ENCODE measurements around the gene IFNGR1. TPM values are rescaled to one million over a fixed set of nuclear protein-coding genes. Genes with fewer than 3 reads are reported as not detected.

IFNGR1 gene
- total RNA-seq, 4 donors from 2014 or later = 54.7 to 97.4 (median 61.1) TPM

GRCh38 chr6:137248702-137249101, 29.5 kb upstream of the IFNGR1 start:
- Histone ChIP-seq H3K27ac (no peak overlapping the region), H3K4me1 (no peaks in the 10 kb centered on the region), H3K36me3 (no peaks in the 10 kb centered on the region), H3K27me3 (no peaks in the 10 kb centered on the region), H3K4me3 (no peak overlapping the region), H3K9me3 (no peaks in the 10 kb centered on the region)
- intact Hi-C loops (cut with DNase I; ENCODE audit: low total_unique reads) (no loop called here), in situ Hi-C loops (cut with MboI; ENCODE audit: low sequenced_read_pairs in 4 of 4) (no loop called here)
- TF ChIP-seq POLR2A (IDR thresholded peaks at IDR 0.05) (no peak), CTCF (IDR thresholded peaks at IDR 0.05 in 4 of 5, conservative IDR thresholded peaks at IDR 0.05 in 1 of 5) (no peak)
- ATAC-seq (no peak), DNase-seq (no peak)

GRCh38 chr6:137247724-137248123, 28.5 kb upstream of the IFNGR1 start:
- ATAC-seq = no peak
- no peaks in the 10 kb centered on the region for H3K36me3 ChIP-seq
- DNase-seq = no peak
- intact Hi-C loops (cut with DNase I; ENCODE audit: low total_unique reads) (no loop called here), in situ Hi-C loops (cut with MboI; ENCODE audit: low sequenced_read_pairs in 4 of 4) (no loop called here)
- no peaks in the 10 kb centered on the region for H3K27me3 ChIP-seq
- no peaks in the 10 kb centered on the region for H3K9me3 ChIP-seq
- H3K4me3 ChIP-seq = no peak overlapping the region
- TF ChIP-seq CTCF (IDR thresholded peaks at IDR 0.05 in 4 of 5, conservative IDR thresholded peaks at IDR 0.05 in 1 of 5) (no peak), POLR2A (IDR thresholded peaks at IDR 0.05) (no peak)
- no peak overlapping the region for H3K27ac ChIP-seq
- no peaks in the 10 kb centered on the region for H3K4me1 ChIP-seq

- intact Hi-C loops (cut with DNase I; ENCODE audit: low total_unique reads) (no loop called here), in situ Hi-C loops (cut with MboI; ENCODE audit: low sequenced_read_pairs in 4 of 4) (no loop called here)
- H3K27ac ChIP-seq = no peak overlapping the region
- TF ChIP-seq POLR2A (IDR thresholded peaks at IDR 0.05) (no peak), CTCF (IDR thresholded peaks at IDR 0.05 in 4 of 5, conservative IDR thresholded peaks at IDR 0.05 in 1 of 5) (no peak)
- ATAC-seq (no peak), DNase-seq (no peak)
- no peaks in the 10 kb centered on the region for H3K27me3 ChIP-seq
- H3K4me1 ChIP-seq = no peaks in the 10 kb centered on the region
- H3K9me3 ChIP-seq = no peaks in the 10 kb centered on the region
- H3K4me3 ChIP-seq = no peak overlapping the region
- H3K36me3 ChIP-seq = no peaks in the 10 kb centered on the region
These were observed 27.6 kb upstream of the IFNGR1 start for GRCh38 chr6:137246791-137247202.

- Histone ChIP-seq H3K4me1 (no peaks in the 10 kb centered on the region), H3K27ac (no peak overlapping the region), H3K4me3 (no peak overlapping the region), H3K36me3 (no peaks in the 10 kb centered on the region), H3K9me3 (no peaks in the 10 kb centered on the region), H3K27me3 (no peaks in the 10 kb centered on the region)
- in situ Hi-C loops (cut with MboI; ENCODE audit: low sequenced_read_pairs in 4 of 4) (no loop called here), intact Hi-C loops (cut with DNase I; ENCODE audit: low total_unique reads) (no loop called here)
- ATAC-seq (no peak), DNase-seq (no peak)
- TF ChIP-seq CTCF (IDR thresholded peaks at IDR 0.05 in 4 of 5, conservative IDR thresholded peaks at IDR 0.05 in 1 of 5) (no peak), POLR2A (IDR thresholded peaks at IDR 0.05) (no peak)
These were observed 27.0 kb upstream of the IFNGR1 start for GRCh38 chr6:137246164-137246563.

- in situ Hi-C loops (cut with MboI; ENCODE audit: low sequenced_read_pairs in 4 of 4) = no loop called here
- H3K9me3 ChIP-seq = no peaks in the 10 kb centered on the region
- TF ChIP-seq CTCF (IDR thresholded peaks at IDR 0.05 in 4 of 5, conservative IDR thresholded peaks at IDR 0.05 in 1 of 5) (no peak), POLR2A (IDR thresholded peaks at IDR 0.05) (no peak)
- no peak for DNase-seq
- H3K27me3 ChIP-seq = no peaks in the 10 kb centered on the region
- no peak overlapping the region for H3K27ac ChIP-seq
- H3K4me3 ChIP-seq = no peak overlapping the region
- H3K36me3 ChIP-seq = no peaks in the 10 kb centered on the region
- H3K4me1 ChIP-seq = peaks cover 0 to 4% of the 10 kb centered on the region in 2 donors
- intact Hi-C loops (cut with DNase I; ENCODE audit: low total_unique reads) = no loop called here
- no peak for ATAC-seq
These were observed 22.4 kb upstream of the IFNGR1 start for GRCh38 chr6:137241481-137242038.

All from gastrocnemius medialis (tissue), 4 donors.